H9 (cell line): ENCODE results near the gene JAKMIP3. TPM values are rescaled to one million over a fixed set of nuclear protein-coding genes. Genes with fewer than 3 reads are reported as not detected.
A peak's percentile ranks its signal among the peaks of the same experiment; 100 is the strongest.

Experiments
- DNase-seq: peaks from one replicate; pipeline ENCODE4 v3.0.0-alpha.2; 2017
- H2AFZ ChIP-seq: one replicate; pipeline ENCODE4 v1.6.1; 2013; ENCODE audit warnings: mild to moderate bottlenecking, low read length, control low read depth, moderate library complexity
- H2AK5ac ChIP-seq: 2 replicates; pipeline ENCODE4 v1.6.1; 2013; ENCODE audit warnings: low read length, control low read depth, mixed read lengths; ENCODE audit not compliant: insufficient read length
- H2BK120ac ChIP-seq: one replicate; pipeline ENCODE4 v1.6.1; 2013; ENCODE audit warnings: low read depth, mild to moderate bottlenecking, low read length, control low read depth, inconsistent platforms; ENCODE audit not compliant: poor library complexity, severe bottlenecking
- H2BK12ac ChIP-seq: 2 replicates; pipeline ENCODE4 v1.6.1; 2013; ENCODE audit warnings: low read length, control low read depth, mixed read lengths, low read depth; ENCODE audit not compliant: insufficient read length
- H2BK15ac ChIP-seq: 2 replicates; pipeline ENCODE4 v1.6.1; 2013; ENCODE audit warnings: low read depth, low read length, control low read depth
- H2BK20ac ChIP-seq: one replicate; pipeline ENCODE4 v1.6.1; 2013; ENCODE audit warnings: low read depth, mild to moderate bottlenecking, low read length, control low read depth, inconsistent platforms; ENCODE audit not compliant: poor library complexity, severe bottlenecking
- H2BK5ac ChIP-seq: 2 replicates; pipeline ENCODE4 v1.6.1; 2013; ENCODE audit warnings: low read length, control low read depth, mixed read lengths; ENCODE audit not compliant: insufficient read length
- H3K14ac ChIP-seq: 2 replicates; pipeline ENCODE4 v1.6.1; 2013; ENCODE audit warnings: low read length, control low read depth; ENCODE audit not compliant: insufficient read depth
- H3K18ac ChIP-seq: 2 replicates; pipeline ENCODE4 v1.6.1; 2013; ENCODE audit warnings: low read depth, mild to moderate bottlenecking, mixed read lengths, low read length, control low read depth; ENCODE audit not compliant: insufficient read length
- H3K23ac ChIP-seq: 2 replicates; pipeline ENCODE4 v1.6.1; 2013; ENCODE audit warnings: low read length, control low read depth, mixed read lengths, low read depth; ENCODE audit not compliant: insufficient read length
- H3K23me2 ChIP-seq: 2 replicates; pipeline ENCODE4 v1.6.1; 2013; ENCODE audit warnings: low read depth, mild to moderate bottlenecking, mixed read lengths, low read length, control low read depth; ENCODE audit not compliant: insufficient read length, poor library complexity, severe bottlenecking
- H3K27ac ChIP-seq: 2 replicates; pipeline ENCODE4 v1.5.1; 2013; ENCODE audit warnings: low read length, control low read depth, mixed read lengths, low read depth; ENCODE audit not compliant: insufficient read length
- H3K27me3 ChIP-seq: 2 replicates; pipeline ENCODE4 v1.6.1; 2013; ENCODE audit warnings: low read length, control low read depth, inconsistent platforms; ENCODE audit not compliant: insufficient read depth
- H3K4ac ChIP-seq: 2 replicates; pipeline ENCODE4 v1.6.1; 2013; ENCODE audit warnings: low read depth, mild to moderate bottlenecking, control low read depth, inconsistent platforms, low read length, moderate library complexity
- H3K4me1 ChIP-seq: 2 replicates; pipeline ENCODE4 v1.6.1; 2013; ENCODE audit warnings: low read length, control low read depth, inconsistent platforms; ENCODE audit not compliant: insufficient read depth
- H3K4me2 ChIP-seq: 2 replicates; pipeline ENCODE4 v1.6.1; 2013; ENCODE audit warnings: low read length, control low read depth, mixed read lengths; ENCODE audit not compliant: insufficient read length, insufficient read depth
- H3K56ac ChIP-seq: 2 replicates; pipeline ENCODE4 v1.6.1; 2013; ENCODE audit warnings: low read depth, mild to moderate bottlenecking, mixed read lengths, low read length, control low read depth; ENCODE audit not compliant: insufficient read length
- H3K79me1 ChIP-seq: 2 replicates; pipeline ENCODE4 v1.6.1; 2013; ENCODE audit warnings: low read depth, mild to moderate bottlenecking, moderate library complexity, low read length, control low read depth, inconsistent platforms; ENCODE audit not compliant: insufficient read depth, poor library complexity, severe bottlenecking
- H3K79me2 ChIP-seq: 2 replicates; pipeline ENCODE4 v1.6.1; 2013; ENCODE audit warnings: low read length, control low read depth, inconsistent platforms; ENCODE audit not compliant: insufficient read depth
- H3K9ac ChIP-seq: 2 replicates; pipeline ENCODE4 v1.6.1; 2013; ENCODE audit warnings: low read length, control low read depth, mixed read lengths; ENCODE audit not compliant: insufficient read length; ENCODE audit errors: extremely low read depth
- H3K9me3 ChIP-seq: one replicate; pipeline ENCODE4 v1.6.1; 2013; ENCODE audit warnings: low read depth, low read length, inconsistent platforms; ENCODE audit not compliant: control insufficient read depth
- H3T11ph ChIP-seq: one replicate; pipeline ENCODE4 v1.6.1; 2013; ENCODE audit warnings: mild to moderate bottlenecking, low read length, control low read depth, inconsistent platforms
- H4K20me1 ChIP-seq: one replicate; pipeline ENCODE4 v1.6.1; 2013; ENCODE audit not compliant: control insufficient read depth, insufficient read length, insufficient read depth
- H4K5ac ChIP-seq: 2 replicates; pipeline ENCODE4 v1.6.1; 2013; ENCODE audit warnings: low read depth, mild to moderate bottlenecking, mixed read lengths, low read length, control low read depth; ENCODE audit not compliant: insufficient read length
- H4K8ac ChIP-seq: replicated peaks from 2 replicates; pipeline ENCODE4 v1.6.1; 2013; ENCODE audit warnings: low read length, control low read depth, mixed read lengths, low read depth; ENCODE audit not compliant: insufficient read length
- H4K91ac ChIP-seq: 2 replicates; pipeline ENCODE4 v1.6.1; 2013; ENCODE audit warnings: low read depth, mild to moderate bottlenecking, moderate library complexity, mixed read lengths, low read length, control low read depth; ENCODE audit not compliant: insufficient read length
- H3K27ac Mint-ChIP-seq, 3 experiments: 2 replicates in 2 of 3; 3 replicates in 1 of 3; pipeline ENCODE4 v1.8.0; 2020 to 2021; ENCODE audit warnings: mixed read lengths in 3 of 3, mild to moderate bottlenecking in 1 of 3, moderate library complexity in 1 of 3
- H3K27me3 Mint-ChIP-seq: 2 replicates; pipeline ENCODE4 v1.8.0; 2021; ENCODE audit warnings: low read depth, mild to moderate bottlenecking, moderate library complexity, mixed read lengths
- H3K36me3 Mint-ChIP-seq, 3 experiments: 2 replicates in 2 of 3; 3 replicates in 1 of 3; pipeline ENCODE4 v1.8.0; 2020 to 2021; ENCODE audit warnings: low read depth in 3 of 3, mixed read lengths in 3 of 3; ENCODE audit not compliant: insufficient read depth in 1 of 3
- H3K4me1 Mint-ChIP-seq, 2 experiments: 2 replicates each; pipeline ENCODE4 v1.8.0; 2020; ENCODE audit warnings: mixed read lengths in 2 of 2
- H3K4me3 Mint-ChIP-seq, 2 experiments: 2 replicates in 1 of 2; 3 replicates in 1 of 2; pipeline ENCODE4 v1.8.0; 2020 to 2021; ENCODE audit warnings: mild to moderate bottlenecking in 2 of 2, mixed read lengths in 2 of 2, moderate library complexity in 1 of 2
- H3K9me3 Mint-ChIP-seq, 2 experiments: 2 replicates in 1 of 2; 3 replicates in 1 of 2; pipeline ENCODE4 v1.8.0; 2020; ENCODE audit warnings: mild to moderate bottlenecking in 2 of 2, mixed read lengths in 2 of 2, moderate library complexity in 1 of 2
- CTCF ChIP-seq: fragments of 200-600 bp; sonication (generic); conservative IDR thresholded peaks from 3 replicates; pipeline ENCODE4 v1.8.0; 2021; ENCODE audit warnings: antibody characterized with exemption, mild to moderate bottlenecking
- WGBS: extraction: QIAGEN DNeasy Blood & Tissue Kit; methylation state at CpG from one replicate; pipeline ENCODE4 v1.1.7; 2013; ENCODE audit warnings: missing lambda C conversion rate, low lambda C conversion rate, mixed read lengths; ENCODE audit not compliant: insufficient read length; ENCODE audit errors: extremely low coverage; 5-methylcytosine and 5-hydroxymethylcytosine counted together
- total RNA-seq: library from RNA; stranded (reverse); gene quantifications from 2 replicates; pipeline ENCODE4 v1.2.1, GENCODE V29; 2021

Gene JAKMIP3
- total RNA-seq, 1 experiment from 2014 or later: 0.50 TPM

GRCh38 chr10:132058793-132059759 is 6.7 kb upstream of the JAKMIP3 start:
- no peak for TF ChIP-seq CTCF
- Histone ChIP-seq H4K5ac (no peak overlapping the region), H3K23ac (no peak overlapping the region), H4K8ac (no peak overlapping the region), H3K9ac (no peak overlapping the region), H3K56ac (no peak overlapping the region), H3K4me1 (no peaks in the 10 kb centered on the region), H3K4ac (no peak overlapping the region), H3K27ac (no peak overlapping the region), H2AK5ac (no peak overlapping the region), H3K18ac (no peak overlapping the region), H3K23me2 (no peaks in the 10 kb centered on the region), H2AFZ (no peak overlapping the region), H2BK20ac (no peak overlapping the region), H3K4me2 (no peak overlapping the region), H3K14ac (no peak overlapping the region; the same call in 1 of the 2 replicates), H3K79me2 (no peaks in the 10 kb centered on the region), H3K27me3 (no peaks in the 10 kb centered on the region), H3K9me3 (no peaks in the 10 kb centered on the region), H2BK120ac (no peak overlapping the region), H2BK15ac (no peak overlapping the region), H3K79me1 (no peaks in the 10 kb centered on the region), H4K91ac (no peak overlapping the region), H2BK12ac (no peak overlapping the region), H3T11ph (no peak overlapping the region), H2BK5ac (no peak overlapping the region), H4K20me1 (no peaks in the 10 kb centered on the region)
- H3K27me3 Mint-ChIP-seq: peaks cover 2% of the 10 kb centered on the region
- no CpG with 5 or more reads among the region's 42 CpGs for WGBS
- H3K36me3 Mint-ChIP-seq: peaks cover 0 to 5% (median 2%) of the 10 kb centered on the region in 3 experiments; a peak in 3 of 7 replicates
- peaks cover 4% of the 10 kb centered on the region in 2 experiments; a peak in 3 of 5 replicates for H3K9me3 Mint-ChIP-seq
- peak; percentile 19 for DNase-seq
- H3K4me3 Mint-ChIP-seq: no peak overlapping the region
- H3K4me1 Mint-ChIP-seq: peaks cover 8 to 10% of the 10 kb centered on the region in 2 experiments; a peak in 2 of 4 replicates
- H3K27ac Mint-ChIP-seq: no peak overlapping the region; a peak in 1 of 7 replicates
